SJCRH30 (cell line): ENCODE results near the gene DYNLT4. TPM values are rescaled to one million over a fixed set of nuclear protein-coding genes. Genes with fewer than 3 reads are reported as not detected.
A peak's percentile ranks its signal among the peaks of the same experiment; 100 is the strongest.

ENCODE experiments used
- DNase-seq, 2 experiments: peaks; one replicate each; pipeline ENCODE4 v3.0.0-alpha.2; 2015 to 2020
- H3K27ac ChIP-seq: fragments of 250-450 bp; sonication (Bioruptor Pico); 2 replicates; pipeline ENCODE4 v1.5.1; 2020; ENCODE audit warnings: mild to moderate bottlenecking, moderate library complexity
- H3K27me3 ChIP-seq: fragments of 250-450 bp; sonication (Bioruptor Pico); 2 replicates; pipeline ENCODE4 v1.5.1; 2020; ENCODE audit warnings: mild to moderate bottlenecking, moderate library complexity
- H3K36me3 ChIP-seq: fragments of 250-450 bp; sonication (Bioruptor Pico); 2 replicates; pipeline ENCODE4 v1.5.1; 2020; ENCODE audit warnings: mild to moderate bottlenecking, moderate library complexity
- H3K4me1 ChIP-seq: fragments of 250-450 bp; sonication (Bioruptor Pico); 2 replicates; pipeline ENCODE4 v1.5.1; 2020; ENCODE audit warnings: mild to moderate bottlenecking, moderate library complexity
- H3K4me3 ChIP-seq: fragments of 250-450 bp; sonication (Bioruptor Pico); 2 replicates; pipeline ENCODE4 v1.5.1; 2020; ENCODE audit warnings: mild to moderate bottlenecking, moderate library complexity
- H3K9me3 ChIP-seq: fragments of 250-450 bp; sonication (Bioruptor Pico); replicated peaks from 2 replicates; pipeline ENCODE4 v1.5.1; 2020; ENCODE audit warnings: mild to moderate bottlenecking, moderate library complexity
- total RNA-seq: library from RNA; depleted of rRNA; stranded (reverse); fragments of >200 nt; shearing (Covaris generic); gene quantifications from 2 replicates; pipeline ENCODE4 v1.2.3, GENCODE V29; 2014

Gene DYNLT4
- total RNA-seq, 1 experiment from 2014 or later: not detected

- Histone ChIP-seq H3K4me3 (no peak overlapping the region), H3K27ac (no peak overlapping the region), H3K4me1 (no peaks in the 10 kb centered on the region), H3K36me3 (no peaks in the 10 kb centered on the region), H3K27me3 (no peaks in the 10 kb centered on the region), H3K9me3 (no peaks in the 10 kb centered on the region)
- no peak for DNase-seq
Measured at GRCh38 chr1:44792736-44793502, 14.2 kb downstream of the DYNLT4 start.

GRCh38 chr1:44790968-44791801, 16.0 kb downstream of the DYNLT4 start:
- Histone ChIP-seq H3K27ac (no peak overlapping the region), H3K27me3 (no peaks in the 10 kb centered on the region), H3K9me3 (no peaks in the 10 kb centered on the region), H3K36me3 (no peaks in the 10 kb centered on the region), H3K4me1 (no peaks in the 10 kb centered on the region), H3K4me3 (no peak overlapping the region)
- DNase-seq: no peak

GRCh38 chr1:44788120-44788860, 18.9 kb downstream of the DYNLT4 start, which contains the start of gene BEST4:
Gene BEST4, minus strand, starts transcription at chr1:44788170. Its CDS starts 465 bp downstream, at chr1:44787705.
- Histone ChIP-seq H3K27me3 (no peaks in the 10 kb centered on the region), H3K9me3 (no peaks in the 10 kb centered on the region), H3K4me1 (no peaks in the 10 kb centered on the region), H3K27ac (no peak within 1 kb of the TSS), H3K36me3 (no peaks in the 10 kb centered on the region), H3K4me3 (no peak within 1 kb of the TSS)
- DNase-seq: no peak

GRCh38 chr1:44787506-44787905, 19.6 kb downstream of the DYNLT4 start:
- Histone ChIP-seq H3K27me3 (no peaks in the 10 kb centered on the region), H3K36me3 (no peaks in the 10 kb centered on the region), H3K4me3 (no peak overlapping the region), H3K9me3 (no peaks in the 10 kb centered on the region), H3K4me1 (no peaks in the 10 kb centered on the region), H3K27ac (no peak overlapping the region)
- DNase-seq: no peak

GRCh38 chr1:44786841-44787426, 20.2 kb downstream of the DYNLT4 start:
- no peaks in the 10 kb centered on the region for H3K4me1 ChIP-seq
- DNase-seq: no peak
- no peak overlapping the region for H3K27ac ChIP-seq
- H3K27me3 ChIP-seq: no peaks in the 10 kb centered on the region
- no peak overlapping the region for H3K4me3 ChIP-seq
- H3K36me3 ChIP-seq: no peaks in the 10 kb centered on the region
- no peaks in the 10 kb centered on the region for H3K9me3 ChIP-seq

- Histone ChIP-seq H3K27me3 (no peaks in the 10 kb centered on the region), H3K36me3 (peaks cover 4% of the 10 kb centered on the region), H3K27ac (no peak overlapping the region), H3K9me3 (no peaks in the 10 kb centered on the region), H3K4me1 (no peaks in the 10 kb centered on the region), H3K4me3 (no peak overlapping the region)
- peak; percentile 53 to 73 for DNase-seq
Measured at GRCh38 chr1:44786138-44786840, 20.9 kb downstream of the DYNLT4 start.

GRCh38 chr1:44785501-44786137, 21.5 kb downstream of the DYNLT4 start:
- H3K4me3 ChIP-seq: no peak overlapping the region

GRCh38 chr1:44785029-44785380, 22.1 kb downstream of the DYNLT4 start:
- H3K4me1 ChIP-seq: no peaks in the 10 kb centered on the region
- no peak for DNase-seq
- no peaks in the 10 kb centered on the region for H3K9me3 ChIP-seq
- H3K27me3 ChIP-seq: no peaks in the 10 kb centered on the region
- H3K4me3 ChIP-seq: no peak overlapping the region
- H3K27ac ChIP-seq: no peak overlapping the region
- peaks cover 16% of the 10 kb centered on the region for H3K36me3 ChIP-seq

More at GRCh38 chr1:44785501-44786137, 21.5 kb downstream of the DYNLT4 start:
- DNase-seq: no peak
- H3K27me3 ChIP-seq: no peaks in the 10 kb centered on the region
- H3K4me1 ChIP-seq: no peaks in the 10 kb centered on the region
- H3K36me3 ChIP-seq: peaks cover 10% of the 10 kb centered on the region
- no peak overlapping the region for H3K27ac ChIP-seq
- H3K9me3 ChIP-seq: no peaks in the 10 kb centered on the region

- no peaks in the 10 kb centered on the region for H3K27me3 ChIP-seq
- H3K4me3 ChIP-seq: no peak overlapping the region
- H3K4me1 ChIP-seq: no peaks in the 10 kb centered on the region
- peaks cover 22% of the 10 kb centered on the region for H3K36me3 ChIP-seq
- no peaks in the 10 kb centered on the region for H3K9me3 ChIP-seq
- no peak for DNase-seq
- H3K27ac ChIP-seq: no peak overlapping the region
Measured at GRCh38 chr1:44784094-44785028, 22.8 kb downstream of the DYNLT4 start.

GRCh38 chr1:44783697-44784093, 23.5 kb downstream of the DYNLT4 start:
- DNase-seq: no peak
- no peaks in the 10 kb centered on the region for H3K9me3 ChIP-seq
- H3K4me3 ChIP-seq: no peak overlapping the region
- H3K4me1 ChIP-seq: no peaks in the 10 kb centered on the region
- peaks cover 29% of the 10 kb centered on the region for H3K36me3 ChIP-seq
- H3K27ac ChIP-seq: no peak overlapping the region
- no peaks in the 10 kb centered on the region for H3K27me3 ChIP-seq

- Histone ChIP-seq H3K4me1 (0 out of 2 replicates have a peak, but pooled peaks cover 12% of the 10 kb centered on the region), H3K9me3 (no peaks in the 10 kb centered on the region), H3K27ac (no peak overlapping the region), H3K27me3 (no peaks in the 10 kb centered on the region), H3K36me3 (peaks cover 58% of the 10 kb centered on the region), H3K4me3 (no peak overlapping the region)
- DNase-seq: no peak
Measured at GRCh38 chr1:44780583-44781121, 26.5 kb downstream of the DYNLT4 start.

- H3K4me3 ChIP-seq: no peak overlapping the region
- H3K27me3 ChIP-seq: no peaks in the 10 kb centered on the region
- DNase-seq: no peak
- H3K36me3 ChIP-seq: peaks cover 58% of the 10 kb centered on the region
- no peaks in the 10 kb centered on the region for H3K9me3 ChIP-seq
- H3K4me1 ChIP-seq: 0 out of 2 replicates have a peak, but pooled peaks cover 12% of the 10 kb centered on the region
- H3K27ac ChIP-seq: no peak overlapping the region
Measured at GRCh38 chr1:44778705-44779576, 28.2 kb downstream of the DYNLT4 start.
